ENCODE measurements around the gene ACAD10. TPM values are rescaled to one million over a fixed set of nuclear protein-coding genes. Genes with fewer than 3 reads are reported as not detected.

Gene ACAD10
- total RNA-seq, 1 experiment from 2014 or later: 25.4 TPM

GRCh38 chr12:111806304-111806703, 120.5 kb downstream of the ACAD10 start:
- intact Hi-C loops (cut with micrococcal nuclease): no loop called here
- TF ChIP-seq, protein P1, sequence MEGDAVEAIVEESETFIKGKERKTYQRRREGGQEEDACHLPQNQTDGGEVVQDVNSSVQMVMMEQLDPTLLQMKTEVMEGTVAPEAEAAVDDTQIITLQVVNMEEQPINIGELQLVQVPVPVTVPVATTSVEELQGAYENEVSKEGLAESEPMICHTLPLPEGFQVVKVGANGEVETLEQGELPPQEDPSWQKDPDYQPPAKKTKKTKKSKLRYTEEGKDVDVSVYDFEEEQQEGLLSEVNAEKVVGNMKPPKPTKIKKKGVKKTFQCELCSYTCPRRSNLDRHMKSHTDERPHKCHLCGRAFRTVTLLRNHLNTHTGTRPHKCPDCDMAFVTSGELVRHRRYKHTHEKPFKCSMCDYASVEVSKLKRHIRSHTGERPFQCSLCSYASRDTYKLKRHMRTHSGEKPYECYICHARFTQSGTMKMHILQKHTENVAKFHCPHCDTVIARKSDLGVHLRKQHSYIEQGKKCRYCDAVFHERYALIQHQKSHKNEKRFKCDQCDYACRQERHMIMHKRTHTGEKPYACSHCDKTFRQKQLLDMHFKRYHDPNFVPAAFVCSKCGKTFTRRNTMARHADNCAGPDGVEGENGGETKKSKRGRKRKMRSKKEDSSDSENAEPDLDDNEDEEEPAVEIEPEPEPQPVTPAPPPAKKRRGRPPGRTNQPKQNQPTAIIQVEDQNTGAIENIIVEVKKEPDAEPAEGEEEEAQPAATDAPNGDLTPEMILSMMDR (IDR thresholded peaks at IDR 0.05; ENCODE audit: unreplicated experiment): no peak
- POLR2A ChIA-PET: interaction anchor here (0.6 kb wide), 1 partner anchor 260 kb away, joined by 3 read pairs; no protein-coding TSS in a partner anchor
- Mint-ChIP-seq H3K4me1 (ENCODE audit: insufficient read depth, unreplicated experiment) (no peaks in the 10 kb centered on the region), H3K4me3 (ENCODE audit: unreplicated experiment) (no peak overlapping the region), H3K27me3 (ENCODE audit: insufficient read depth, unreplicated experiment) (peaks cover 10% of the 10 kb centered on the region), H3K36me3 (ENCODE audit: insufficient read depth, unreplicated experiment) (peaks cover 4% of the 10 kb centered on the region), H3K9me3 (ENCODE audit: unreplicated experiment) (no peaks in the 10 kb centered on the region), H3K27ac (ENCODE audit: low read depth, unreplicated experiment) (no peak overlapping the region)
- CTCF ChIA-PET: interaction anchor here (0.6 to 0.7 kb wide), 2 partner anchors 9 to 115 kb away, joined by 3 read pairs; no protein-coding TSS in a partner anchor
- BruUV-seq (replicated peaks): no TSS peak
- DNase-seq (ENCODE audit: unreplicated experiment): no peak

Small RNAs within 50 kb of the gene (microRNA-seq; reads per million reads assigned to microRNA genes)
- not detected for gene MIR6761

Other genes starting within 250 kb of the ACAD10 start
- gene ATXN2, start 86.7 kb upstream of the ACAD10 start, total RNA-seq (2022): 70.6 and 81.2 TPM in 2 replicates
- gene BRAP, start 97 bp upstream of the ACAD10 start, total RNA-seq (2022): 22.1 and 24.4 TPM in 2 replicates
- gene ALDH2, start 80.9 kb downstream of the ACAD10 start, total RNA-seq (2022): 0.54 TPM in 1 of 2 replicates, not detected in the other
- 46.3 and 51.3 TPM in 2 replicates for gene MAPKAPK5, start 156.2 kb downstream of the ACAD10 start, total RNA-seq (2022)